Adrenal gland (tissue), 12 donors: Measurements from ENCODE around the gene PRKCA. TPM values are rescaled to one million over a fixed set of nuclear protein-coding genes. Genes with fewer than 3 reads are reported as not detected.
"Not testable (repeated sequence)": the region's sequence is repeated elsewhere in the genome, so short reads cannot be mapped to it uniquely, and the experiment has no call there.

Source experiments
- DNase-seq, 7 donors: peaks; one replicate each; pipeline ENCODE4 v3.0.0-alpha.2; 2019 to 2020
- H3K27ac ChIP-seq, 5 donors: fragments of 200-600 bp; sonication (generic) in 4 of 5; 1 replicate in 3 of 5; 2 replicates in 2 of 5; pipeline versions ENCODE4 v1.5.1 to v1.8.0; 2016 to 2020; ENCODE audit warnings: mild to moderate bottlenecking in 1 of 5
- H3K27me3 ChIP-seq: fragments of 200-600 bp; 2 replicates; pipeline ENCODE4 v1.8.0; 2021
- H3K36me3 ChIP-seq, 2 donors: fragments of 200-600 bp; replicated peaks in 1 of 2; 1 replicate in 1 of 2; 2 replicates in 1 of 2; pipeline versions ENCODE4 v1.5.1 to v1.8.0; 2018 to 2022
- H3K4me1 ChIP-seq, 2 donors: fragments of 200-600 bp; replicated peaks in 1 of 2; 1 replicate in 1 of 2; 2 replicates in 1 of 2; pipeline versions ENCODE4 v1.5.1 to v1.8.0; 2018 to 2021
- H3K4me3 ChIP-seq, 4 donors: fragments of 200-600 bp; sonication (generic) in 3 of 4; one replicate each; pipeline ENCODE4 v1.5.1; 2016 to 2018
- H3K9me3 ChIP-seq, 3 donors: fragments of 200-600 bp; sonication (generic) in 1 of 3; replicated peaks in 1 of 3; 1 replicate in 2 of 3; 2 replicates in 1 of 3; pipeline versions ENCODE4 v1.5.1 to v1.8.0; 2016 to 2021
- POLR2A ChIP-seq, 2 donors: fragments of 450-650 bp; IDR thresholded peaks; one replicate each; pipeline ENCODE4 v1.6.1; 2017; ENCODE audit warnings: antibody characterized with exemption in 2 of 2, mild to moderate bottlenecking in 2 of 2, moderate library complexity in 1 of 2
- WGBS, 4 donors: extraction: QIAGEN DNeasy Blood & Tissue Kit in 2 of 4; methylation state at CpG; one replicate each; pipeline versions ENCODE4 v1.1.5 to v1.1.7; 2013 to 2017; 5-methylcytosine and 5-hydroxymethylcytosine counted together
- intact Hi-C, 2 donors: fragments of 100-400 bp; cut with DNase I; formaldehyde crosslinking; loops; one replicate each; pipeline versions ENCODE4 v1.14.1 to v1.15.0; 2022 to 2023
- polyA plus RNA-seq, 3 donors: library from polyadenylated mRNA; stranded (reverse); fragments of 200-250 nt in 2 of 3; fragments of 350-450 nt in 1 of 3; fragmentation: Illumina TruSeq in 1 of 3; extraction: RNeasy Lipid Tissue Mini Kit (QIAGEN cat#74804) in 1 of 3; gene quantifications; one replicate each; pipeline ENCODE4 v1.2.3, GENCODE V29; 2013 to 2014
- total RNA-seq, 9 donors: library from RNA; depleted of rRNA in 4 of 9; stranded (reverse); fragments of >200 nt in 4 of 9; fragments of 120-200 nt in 1 of 9; fragmentation: NEBNext Ultra II Directional in 1 of 9; extraction: Animal tissue kit (Norgen Biotek cat#: 25700) in 1 of 9; gene quantifications; one replicate each; pipeline versions ENCODE4 v1.1.0 to v1.2.4, GENCODE V29; 2013 to 2023
- TF ChIP-seq, protein P1 (sequence below), 6 experiments: fragments of 450-650 bp in 4 of 6; fragments of 200-600 bp in 2 of 6; sonication (generic) in 1 of 6; IDR thresholded peaks; 1 replicate in 5 of 6; 2 replicates in 1 of 6; pipeline versions ENCODE4 v1.5.1 to v1.8.0; 2016 to 2021; ENCODE audit warnings: antibody characterized with exemption in 6 of 6, mild to moderate bottlenecking in 2 of 6, moderate library complexity in 1 of 6
- donor health status: healthy with polysubstance abuse.
- donor health status: Bipolar disorder and iron deficiency.
- donor health status: DM: yes; HTN: yes; CAD: no.
- donor health status: DM: no; HTN: no; CAD: no.
- donor health status: DM: no; HTN: no; CAD: no.
- donor health status: DM: yes; HTN: yes; CAD: no.

The PRKCA gene
- total and polyA plus RNA-seq, 12 donors = 15.1 to 202 (median 84.1) TPM

DNA sequence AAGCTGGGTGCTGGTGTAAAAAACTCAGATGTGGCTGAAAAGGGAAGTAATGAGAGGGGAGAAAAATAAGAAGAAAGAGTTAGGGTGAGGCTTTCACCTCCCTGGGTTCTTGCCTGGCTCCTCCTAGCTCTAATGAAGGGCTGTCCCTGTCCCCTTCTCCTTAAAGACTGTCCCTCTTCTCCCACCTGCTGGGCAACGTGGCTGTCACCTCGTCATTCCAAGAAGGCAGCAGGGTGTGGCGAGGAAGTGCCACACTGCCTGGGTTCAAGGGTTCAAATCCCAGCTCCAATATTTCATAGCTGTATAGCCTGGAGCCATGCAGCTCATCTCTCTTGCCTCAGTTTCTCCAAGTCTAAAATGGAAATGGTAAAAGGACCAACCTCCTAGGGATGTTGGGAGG lies 410.0 kb downstream of the PRKCA start:
- H3K4me3 ChIP-seq = no peak overlapping the region
- H3K4me1 ChIP-seq = no peaks in the 10 kb centered on the region
- intact Hi-C loops = loop anchor here in 1 of 2 donors (10.0 kb wide), 1 partner anchor 192 kb away; no protein-coding TSS in a partner anchor
- H3K27me3 ChIP-seq = no peaks in the 10 kb centered on the region
- H3K9me3 ChIP-seq = no peaks in the 10 kb centered on the region
- DNase-seq = peak in 2 of 7 donors; percentile 5 to 21
- no peaks in the 10 kb centered on the region for H3K36me3 ChIP-seq
- WGBS, 4 donors = 83 to 88% (median 86%) methylated on average over 3 of the region's 3 CpGs
- H3K27ac ChIP-seq = no peak overlapping the region
- TF ChIP-seq, protein P1, sequence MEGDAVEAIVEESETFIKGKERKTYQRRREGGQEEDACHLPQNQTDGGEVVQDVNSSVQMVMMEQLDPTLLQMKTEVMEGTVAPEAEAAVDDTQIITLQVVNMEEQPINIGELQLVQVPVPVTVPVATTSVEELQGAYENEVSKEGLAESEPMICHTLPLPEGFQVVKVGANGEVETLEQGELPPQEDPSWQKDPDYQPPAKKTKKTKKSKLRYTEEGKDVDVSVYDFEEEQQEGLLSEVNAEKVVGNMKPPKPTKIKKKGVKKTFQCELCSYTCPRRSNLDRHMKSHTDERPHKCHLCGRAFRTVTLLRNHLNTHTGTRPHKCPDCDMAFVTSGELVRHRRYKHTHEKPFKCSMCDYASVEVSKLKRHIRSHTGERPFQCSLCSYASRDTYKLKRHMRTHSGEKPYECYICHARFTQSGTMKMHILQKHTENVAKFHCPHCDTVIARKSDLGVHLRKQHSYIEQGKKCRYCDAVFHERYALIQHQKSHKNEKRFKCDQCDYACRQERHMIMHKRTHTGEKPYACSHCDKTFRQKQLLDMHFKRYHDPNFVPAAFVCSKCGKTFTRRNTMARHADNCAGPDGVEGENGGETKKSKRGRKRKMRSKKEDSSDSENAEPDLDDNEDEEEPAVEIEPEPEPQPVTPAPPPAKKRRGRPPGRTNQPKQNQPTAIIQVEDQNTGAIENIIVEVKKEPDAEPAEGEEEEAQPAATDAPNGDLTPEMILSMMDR (IDR thresholded peaks at IDR 0.05) = no peak
- TF ChIP-seq POLR2A (IDR thresholded peaks at IDR 0.05) = no peak

DNA sequence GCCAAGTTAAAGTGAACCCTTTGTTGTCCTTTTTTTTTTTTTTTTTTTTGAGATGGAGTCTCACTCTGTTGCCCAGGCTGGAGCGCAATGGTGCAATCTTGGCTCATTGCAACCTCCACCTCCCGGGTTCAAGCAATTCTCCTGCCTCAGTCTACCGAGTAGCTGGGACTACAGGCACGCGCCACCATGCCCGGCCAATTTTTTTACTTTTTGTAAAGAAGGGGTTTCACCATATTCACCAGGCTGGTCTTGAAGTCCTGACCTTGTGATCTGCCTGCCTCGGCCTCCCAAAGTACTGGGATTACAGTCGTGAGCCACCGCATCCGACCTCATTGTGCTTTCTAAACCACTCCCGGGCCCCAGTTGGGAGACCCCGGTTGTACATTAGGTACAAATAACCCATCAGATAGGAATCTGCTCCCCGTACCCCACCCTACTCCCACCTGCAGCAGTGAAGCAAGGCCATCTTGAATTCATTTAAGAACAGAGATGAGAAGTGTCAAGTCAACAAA lies 410.7 kb downstream of the PRKCA start:
- H3K4me3 ChIP-seq, H3K36me3 ChIP-seq, H3K9me3 ChIP-seq, H3K4me1 ChIP-seq, H3K27ac ChIP-seq, H3K27me3 ChIP-seq: not testable (repeated sequence)
- peak in 2 of 7 donors; percentile 13 to 37 for DNase-seq
- WGBS, 4 donors = 93 to 98% (median 94%) methylated on average over 13 of the region's 13 CpGs
- intact Hi-C loops = loop anchor here in 1 of 2 donors (10.0 kb wide), 1 partner anchor 192 kb away; no protein-coding TSS in a partner anchor

DNA sequence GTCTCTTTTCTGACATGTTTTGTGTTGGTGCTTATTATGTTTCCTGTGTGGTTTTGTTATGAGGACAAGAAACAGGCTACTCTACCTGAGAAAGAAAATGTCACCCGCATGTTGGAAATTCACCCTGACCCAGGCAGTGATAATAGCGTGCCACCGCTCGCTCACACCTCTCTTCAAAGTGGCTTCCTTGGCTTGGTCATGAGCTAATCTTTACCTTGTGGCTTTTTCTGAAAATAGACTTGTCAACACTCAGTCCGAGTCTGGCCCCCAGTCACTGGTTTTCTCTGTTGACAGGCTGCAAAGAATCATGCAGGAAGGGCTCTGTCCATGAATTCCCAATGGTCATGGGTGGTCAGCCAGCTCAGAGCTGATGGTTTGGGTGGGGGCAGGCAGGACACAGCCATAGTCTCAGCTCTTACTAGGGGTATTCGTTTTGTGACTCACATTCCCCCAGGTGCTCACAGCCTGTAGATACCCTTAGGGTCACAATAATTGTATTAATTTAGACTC lies 411.2 kb downstream of the PRKCA start:
- Histone ChIP-seq H3K4me3 (no peak overlapping the region), H3K27ac (no peak overlapping the region), H3K27me3 (no peaks in the 10 kb centered on the region), H3K4me1 (no peaks in the 10 kb centered on the region), H3K36me3 (no peaks in the 10 kb centered on the region), H3K9me3 (no peaks in the 10 kb centered on the region)
- WGBS, 4 donors = 82 to 86% (median 84%) methylated on average over 6 of the region's 6 CpGs
- intact Hi-C loops = loop anchor here in 1 of 2 donors (10.0 kb wide), 1 partner anchor 191 kb away; no protein-coding TSS in a partner anchor
- TF ChIP-seq, protein P1 (IDR thresholded peaks at IDR 0.05) = no peak
- no peak for TF ChIP-seq POLR2A (IDR thresholded peaks at IDR 0.05)
- peak in 1 of 7 donors; percentile 2 for DNase-seq

DNA sequence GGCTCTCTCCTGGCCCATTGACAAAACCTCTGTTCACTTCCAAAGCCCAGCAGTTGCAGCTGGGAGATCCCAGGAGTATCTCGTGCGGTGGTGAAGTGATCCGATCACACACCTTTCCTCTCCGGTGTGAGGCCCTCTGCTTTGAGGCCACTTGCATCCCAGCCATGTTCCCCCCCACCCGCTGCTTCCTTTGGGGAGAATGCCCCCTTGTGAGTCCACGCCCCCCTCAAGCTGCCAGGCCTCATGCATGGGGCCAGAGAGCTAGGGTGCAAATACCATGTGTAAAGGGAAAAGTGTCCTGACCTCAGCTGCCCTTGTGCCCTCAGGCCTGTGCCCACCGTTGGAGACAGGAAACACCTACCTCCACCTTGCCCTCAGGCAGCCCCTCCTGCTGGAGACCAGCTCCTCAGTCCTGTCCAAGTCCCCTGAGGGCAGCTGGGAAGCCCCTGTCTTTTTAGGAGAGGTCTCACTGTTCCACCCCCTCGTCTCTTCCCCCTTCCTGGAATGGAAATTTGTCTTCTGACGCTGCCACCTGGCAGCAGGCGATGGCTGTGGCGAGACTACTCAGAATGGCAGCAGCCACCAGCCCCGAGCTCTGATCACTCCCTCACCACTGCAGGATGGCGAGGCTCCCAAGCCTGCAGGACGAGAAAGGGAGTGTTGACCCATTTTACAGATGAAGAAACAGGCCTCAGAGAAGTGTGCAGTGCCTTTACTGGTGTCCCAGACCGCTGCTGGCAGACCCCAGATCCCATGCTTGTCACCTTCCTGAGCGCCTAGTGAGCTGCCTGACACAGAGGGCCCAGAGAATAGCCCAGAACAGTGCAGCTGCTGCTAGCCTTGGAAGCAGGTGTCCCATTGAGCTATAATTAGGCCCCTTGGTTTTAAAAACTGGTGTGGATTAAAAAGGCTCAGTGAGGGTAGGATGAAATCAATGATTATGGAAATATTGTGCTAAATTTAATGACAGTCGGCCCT lies 411.9 kb downstream of the PRKCA start:
- Histone ChIP-seq H3K36me3 (no peaks in the 10 kb centered on the region), H3K4me3 (no peak overlapping the region), H3K27me3 (no peaks in the 10 kb centered on the region), H3K9me3 (no peaks in the 10 kb centered on the region), H3K4me1 (no peaks in the 10 kb centered on the region), H3K27ac (no peak overlapping the region)
- TF ChIP-seq, protein P1 (IDR thresholded peaks at IDR 0.05) = no peak
- TF ChIP-seq POLR2A (IDR thresholded peaks at IDR 0.05) = no peak
- intact Hi-C loops = loop anchor here (5.0 to 10.0 kb wide), 2 partner anchors 188 to 190 kb away; no protein-coding TSS in a partner anchor
- peak in 2 of 7 donors; percentile 19 to 45 for DNase-seq
- WGBS, 4 donors = 85 to 91% (median 87%) methylated on average over 11 to 17 of the region's 17 CpGs
